NT2/D1 (cell line): ENCODE measurements around the gene TOMM5.

ENCODE experiments used
- DNase-seq: peaks from one replicate; pipeline ENCODE4 v3.0.0-alpha.2; 2011; ENCODE audit warnings: low read depth, low spot score
- H3K27me3 ChIP-seq: 2 replicates; pipeline ENCODE4 v1.6.0; 2011; ENCODE audit warnings: mild to moderate bottlenecking; ENCODE audit not compliant: insufficient read length, insufficient read depth
- H3K36me3 ChIP-seq: 2 replicates; pipeline ENCODE4 v1.6.1; 2011; ENCODE audit warnings: mild to moderate bottlenecking, low read length, mixed read lengths; ENCODE audit not compliant: insufficient read depth, insufficient read length
- H3K4me1 ChIP-seq: 2 replicates; pipeline ENCODE4 v1.5.1; 2011; ENCODE audit not compliant: insufficient read depth, insufficient read length
- H3K4me3 ChIP-seq: 2 replicates; pipeline ENCODE4 v1.5.1; 2011; ENCODE audit warnings: low read depth; ENCODE audit not compliant: insufficient read length
- H3K9ac ChIP-seq: 2 replicates; pipeline ENCODE4 v1.6.0; 2011; ENCODE audit warnings: low read depth; ENCODE audit not compliant: insufficient read length
- H3K9me3 ChIP-seq: 2 replicates; pipeline ENCODE4 v1.5.1; 2011; ENCODE audit warnings: mild to moderate bottlenecking, low read length; ENCODE audit not compliant: insufficient read depth
- SUZ12 ChIP-seq: IDR thresholded peaks from 2 replicates; pipeline ENCODE4 v1.6.1; 2011; ENCODE audit not compliant: insufficient read length, insufficient read depth; ENCODE audit errors: extremely low read depth
- YY1 ChIP-seq: IDR thresholded peaks from 2 replicates; pipeline ENCODE4 v1.6.1; 2011; ENCODE audit not compliant: insufficient read length, insufficient read depth
- ZNF274 ChIP-seq: IDR thresholded peaks from 2 replicates; pipeline ENCODE4 v1.6.1; 2011; ENCODE audit warnings: mild to moderate bottlenecking, low read depth, low read length

TOMM5 gene

GRCh38 chr9:37587521-37587920, 4.9 kb downstream of the TOMM5 start:
- Histone ChIP-seq H3K4me1 (no peaks in the 10 kb centered on the region), H3K9ac (no peak overlapping the region), H3K27me3 (no peaks in the 10 kb centered on the region), H3K9me3 (no peaks in the 10 kb centered on the region), H3K36me3 (peaks cover 84% of the 10 kb centered on the region), H3K4me3 (no peak overlapping the region)
- TF ChIP-seq ZNF274 (no peak), YY1 (no peak), SUZ12 (no peak)
- no peak for DNase-seq

- no peak for TF ChIP-seq YY1
- TF ChIP-seq ZNF274: no peak
- TF ChIP-seq SUZ12: no peak
- Histone ChIP-seq H3K9me3 (no peaks in the 10 kb centered on the region), H3K36me3 (peaks cover 85% of the 10 kb centered on the region), H3K4me1 (no peaks in the 10 kb centered on the region), H3K9ac (no peak overlapping the region), H3K27me3 (no peaks in the 10 kb centered on the region), H3K4me3 (no peak overlapping the region)
- DNase-seq: no peak
These were observed 8.8 kb downstream of the TOMM5 start for GRCh38 chr9:37583522-37584121.

- no peak for DNase-seq
- H3K4me1 ChIP-seq: no peaks in the 10 kb centered on the region
- H3K27me3 ChIP-seq: no peaks in the 10 kb centered on the region
- H3K4me3 ChIP-seq: no peak overlapping the region
- TF ChIP-seq SUZ12: no peak
- no peak for TF ChIP-seq ZNF274
- no peak for TF ChIP-seq YY1
- H3K36me3 ChIP-seq: peaks cover 79% of the 10 kb centered on the region
- H3K9me3 ChIP-seq: no peaks in the 10 kb centered on the region
- H3K9ac ChIP-seq: no peak overlapping the region
These were observed 9.7 kb downstream of the TOMM5 start for GRCh38 chr9:37582548-37583157.

- peak; percentile 63 for DNase-seq
- Histone ChIP-seq H3K9ac (peak within 1 kb of the TSS; percentile 90), H3K27me3 (no peaks in the 10 kb centered on the region), H3K36me3 (peaks cover 21% of the 10 kb centered on the region), H3K9me3 (no peaks in the 10 kb centered on the region), H3K4me1 (peaks cover 11% of the 10 kb centered on the region), H3K4me3 (peak within 1 kb of the TSS; percentile 86)
- TF ChIP-seq SUZ12 (no peak), ZNF274 (no peak), YY1 (no peak)
These were observed 16.3 kb downstream of the TOMM5 start, which contains the start of gene FBXO10 for GRCh38 chr9:37575921-37576721. FBXO10 (minus strand) TSS chr9:37576380; CDS start chr9:37541768, 34,612 bp downstream.

- DNase-seq: no peak
- no peak for TF ChIP-seq SUZ12
- no peak for TF ChIP-seq ZNF274
- TF ChIP-seq YY1: no peak
- Histone ChIP-seq H3K9ac (peak overlapping the region; percentile 90), H3K36me3 (peaks cover 15% of the 10 kb centered on the region), H3K4me3 (peak overlapping the region; percentile 86), H3K4me1 (peaks cover 11% of the 10 kb centered on the region), H3K27me3 (no peaks in the 10 kb centered on the region), H3K9me3 (no peaks in the 10 kb centered on the region)
These were observed 16.9 kb downstream of the TOMM5 start for GRCh38 chr9:37575511-37575914.

GRCh38 chr9:37575001-37575400, 17.4 kb downstream of the TOMM5 start:
- Histone ChIP-seq H3K27me3 (no peaks in the 10 kb centered on the region), H3K36me3 (peaks cover 11% of the 10 kb centered on the region), H3K9me3 (no peaks in the 10 kb centered on the region), H3K4me1 (peaks cover 11% of the 10 kb centered on the region), H3K4me3 (peak overlapping the region; percentile 86), H3K9ac (peak overlapping the region; percentile 38)
- no peak for DNase-seq
- no peak for TF ChIP-seq SUZ12
- no peak for TF ChIP-seq YY1
- TF ChIP-seq ZNF274: no peak

- Histone ChIP-seq H3K36me3 (peaks cover 16% of the 10 kb centered on the region), H3K4me1 (peaks cover 11% of the 10 kb centered on the region), H3K9me3 (no peaks in the 10 kb centered on the region), H3K4me3 (peak overlapping the region; percentile 86), H3K27me3 (no peaks in the 10 kb centered on the region), H3K9ac (no peak overlapping the region)
- DNase-seq: peak; percentile 49
- TF ChIP-seq ZNF274: no peak
These were observed 18.1 kb downstream of the TOMM5 start for GRCh38 chr9:37574241-37574721.

GRCh38 chr9:37571282-37571681, 21.1 kb downstream of the TOMM5 start:
- Histone ChIP-seq H3K4me3 (no peak overlapping the region), H3K36me3 (peaks cover 22% of the 10 kb centered on the region), H3K4me1 (peaks cover 8% of the 10 kb centered on the region), H3K9ac (no peak overlapping the region), H3K27me3 (no peaks in the 10 kb centered on the region), H3K9me3 (no peaks in the 10 kb centered on the region)
- no peak for TF ChIP-seq YY1
- TF ChIP-seq SUZ12: no peak
- TF ChIP-seq ZNF274: no peak
- DNase-seq: no peak
